Activated CD4-positive, alpha-beta T cell treated with anti-CD3 and anti-CD28 coated beads, Interleukin-10, Interleukin-2, amounts not matched to agents 100 ng/mL and 50 ng/mL, durations not matched to agents 16 hours and 8 hours (primary cell): ENCODE measurements around the gene PTPN22.

Experiments
- DNase-seq: peaks from one replicate; pipeline ENCODE4 v3.0.0-alpha.2; 2020

PTPN22 gene

DNA sequence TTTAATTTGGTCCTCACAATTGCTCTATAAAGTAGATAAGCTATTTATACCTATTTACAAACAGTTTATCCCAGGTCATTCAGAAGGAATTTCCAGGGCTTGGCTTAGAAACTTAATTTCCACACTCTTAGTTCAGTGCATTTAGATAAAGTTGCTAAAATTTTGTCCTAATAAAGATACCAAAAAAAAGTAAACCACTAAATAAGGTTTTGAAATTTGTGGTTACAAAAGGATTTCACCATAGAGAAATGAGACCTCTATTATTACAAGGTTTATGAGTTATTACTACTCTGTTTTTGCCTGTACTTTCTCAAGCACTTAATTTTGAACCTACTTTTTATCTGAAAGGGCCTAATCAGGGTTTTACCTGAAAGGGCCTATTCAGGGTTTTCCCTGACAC lies 22.4 kb downstream of the PTPN22 start:
- no peak for DNase-seq

DNA sequence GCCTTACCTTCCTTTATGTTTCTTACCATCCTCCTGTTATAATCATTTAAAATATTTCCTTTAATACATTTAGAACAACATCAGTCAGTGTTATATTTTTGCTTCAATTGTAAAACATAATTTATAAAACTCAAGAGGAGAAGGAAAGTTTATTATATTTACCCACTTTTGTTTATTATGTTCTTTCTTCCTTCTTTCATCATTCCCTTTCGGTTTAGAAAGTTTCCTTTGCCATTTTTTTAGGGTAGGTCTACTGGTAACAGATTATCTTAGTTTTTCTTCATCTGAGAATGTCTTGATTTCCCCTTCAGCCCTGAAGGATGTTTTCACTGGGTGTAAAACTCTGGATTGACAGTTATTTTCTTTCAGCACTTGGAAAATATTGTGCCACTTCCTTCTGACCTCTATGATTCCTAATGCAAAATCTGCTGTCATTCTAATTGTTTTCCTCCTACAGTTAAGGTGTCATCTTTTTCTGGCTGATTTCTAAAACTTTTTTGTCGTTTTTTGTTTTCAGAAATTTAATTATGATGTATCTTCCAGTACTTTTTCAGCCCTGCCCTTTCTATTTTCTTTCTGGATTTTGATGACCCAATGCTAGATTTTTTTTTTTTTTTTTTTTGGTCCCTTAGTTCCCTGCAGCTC lies 25.0 kb downstream of the PTPN22 start:
- no peak for DNase-seq

DNA sequence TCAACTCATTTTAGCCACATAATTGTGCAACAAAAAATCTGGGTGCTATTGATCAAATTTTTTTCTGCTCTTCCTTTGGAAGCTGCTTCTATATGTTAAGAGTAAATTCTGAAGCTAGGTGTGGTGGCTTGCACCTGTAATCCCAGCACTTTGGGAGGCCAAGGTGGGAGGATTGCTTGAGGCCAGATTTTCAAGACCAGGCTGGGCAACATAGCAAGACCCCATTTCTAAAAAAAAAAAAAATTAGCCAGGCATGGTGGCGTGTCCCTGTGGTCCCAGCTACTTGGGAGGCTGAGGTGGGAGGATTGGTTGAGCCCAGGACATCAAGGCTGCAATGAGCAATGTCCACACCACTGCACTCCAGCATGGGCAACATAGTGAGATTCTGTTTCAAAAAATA lies 35.0 kb downstream of the PTPN22 start:
- no peak for DNase-seq

DNA sequence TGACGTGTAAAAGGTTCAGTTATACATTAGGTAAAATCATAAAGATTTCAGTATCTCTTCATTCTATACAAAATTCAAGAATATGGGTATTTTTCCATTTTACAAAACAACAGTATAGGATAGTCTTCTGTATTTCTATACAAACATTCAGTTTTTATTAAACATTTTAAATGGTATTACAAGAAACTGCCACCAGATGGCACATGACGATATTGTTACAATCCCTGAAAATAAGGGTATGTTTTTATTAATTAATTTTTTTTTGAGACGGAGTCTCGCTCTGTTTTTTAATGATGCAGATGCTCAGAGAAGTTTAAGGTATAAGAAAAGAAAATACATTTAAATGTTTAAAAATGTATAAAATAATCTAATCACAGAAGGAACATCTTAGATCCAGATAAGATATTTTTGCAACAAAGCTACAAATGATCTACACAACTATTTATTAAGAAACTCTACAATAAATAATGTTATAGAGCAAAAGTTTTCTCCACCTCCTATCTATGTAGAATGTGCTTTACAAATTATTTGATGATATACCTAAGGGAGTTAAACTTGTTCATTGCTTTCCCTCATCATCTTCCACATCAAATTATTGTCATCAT lies 35.7 kb downstream of the PTPN22 start:
- DNase-seq = peak; percentile 57

DNA sequence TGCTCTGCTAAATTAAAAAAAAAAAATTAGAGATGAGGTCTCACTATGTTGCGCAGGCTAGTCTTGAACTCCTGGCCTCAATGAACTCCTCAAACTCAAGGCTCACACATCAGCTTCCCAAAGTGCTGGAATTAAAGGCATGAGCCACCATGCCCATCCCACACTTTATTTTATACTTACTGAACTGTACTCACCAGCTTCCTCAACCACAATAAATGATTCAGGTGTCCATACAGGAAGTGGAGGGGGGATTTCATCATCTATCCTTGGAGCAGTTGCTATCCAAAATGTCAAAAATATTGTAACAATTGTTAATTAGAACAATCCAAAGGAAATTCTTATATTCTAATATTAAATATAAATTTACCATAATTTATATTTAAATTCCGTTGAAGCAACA lies 36.8 kb downstream of the PTPN22 start:
- no peak for DNase-seq

DNA sequence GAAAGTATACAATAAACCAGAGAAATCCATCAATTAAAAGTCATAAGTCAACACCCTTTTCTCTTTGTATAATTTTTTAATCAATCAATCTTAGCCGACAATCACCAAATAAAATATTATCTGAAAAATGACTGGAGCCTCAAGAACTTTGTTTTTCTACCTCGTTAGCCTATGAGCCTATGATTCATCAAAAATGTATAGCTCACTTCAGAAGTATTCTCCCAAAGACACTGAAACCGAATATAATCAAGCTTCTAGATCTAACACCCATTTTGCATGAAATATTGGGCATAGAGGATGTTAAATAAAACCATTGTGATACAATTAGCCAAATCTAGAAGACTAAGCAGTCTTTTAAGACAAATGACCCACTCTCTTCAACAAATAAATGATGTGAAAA lies 41.5 kb downstream of the PTPN22 start:
- DNase-seq = no peak

DNA sequence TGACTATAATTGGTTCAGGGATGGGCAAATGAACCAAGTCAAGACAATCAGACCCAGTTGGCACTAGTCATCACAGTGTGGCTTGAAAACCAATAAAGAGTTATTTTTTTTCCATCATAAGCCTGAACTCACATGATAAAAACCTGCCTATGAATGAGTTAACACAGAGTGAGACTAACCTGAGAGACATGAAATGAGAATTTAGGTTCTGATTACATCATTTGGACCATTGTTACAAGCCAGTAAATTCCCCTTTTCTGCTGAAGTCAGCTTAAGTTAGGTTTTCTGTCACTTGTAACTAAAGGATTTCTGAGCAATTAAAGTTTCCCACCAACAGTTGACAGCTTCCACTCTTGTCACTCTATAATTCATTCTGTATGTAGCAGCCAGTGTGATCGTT lies 49.6 kb downstream of the PTPN22 start:
- DNase-seq = no peak

DNA sequence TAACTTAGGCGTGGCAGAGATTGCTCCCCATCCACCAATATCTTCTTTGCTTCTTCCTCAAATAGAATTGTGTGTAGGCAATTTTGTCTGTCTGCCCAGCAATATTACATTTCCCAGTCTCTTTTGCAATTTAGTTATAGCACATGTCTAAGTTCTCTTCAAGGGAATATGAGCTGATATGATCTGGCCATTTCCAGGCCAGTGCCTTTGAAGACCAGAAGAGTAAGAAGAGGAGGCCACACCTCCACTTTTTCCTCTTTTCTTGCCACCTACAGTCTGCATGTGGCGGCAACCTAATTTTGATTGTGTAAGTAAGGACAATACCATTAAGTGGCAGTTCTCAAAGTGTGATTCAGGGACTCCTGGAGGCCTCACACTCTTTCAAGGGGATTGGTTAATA lies 52.9 kb downstream of the PTPN22 start:
- DNase-seq = no peak

DNA sequence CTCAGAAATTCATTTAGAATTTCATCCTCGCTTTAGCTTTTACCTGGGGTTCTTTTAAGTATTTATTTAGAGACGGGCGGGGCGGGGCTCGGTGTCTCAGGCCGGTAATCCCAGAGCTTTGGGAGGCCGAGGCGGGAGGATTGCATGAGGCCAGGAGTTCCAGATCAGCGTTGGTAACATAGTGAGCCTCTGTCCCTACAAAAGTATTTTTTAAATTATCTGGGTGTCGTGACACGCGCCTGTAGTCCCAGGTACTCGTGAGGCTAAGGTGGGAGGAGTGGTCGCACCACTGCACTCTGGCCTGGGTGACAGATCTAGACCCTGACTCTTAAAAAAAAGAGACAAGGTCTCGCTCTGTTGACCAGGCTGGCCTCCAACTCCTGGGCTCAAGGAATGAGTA lies 58.3 kb downstream of the PTPN22 start:
- DNase-seq = no peak

DNA sequence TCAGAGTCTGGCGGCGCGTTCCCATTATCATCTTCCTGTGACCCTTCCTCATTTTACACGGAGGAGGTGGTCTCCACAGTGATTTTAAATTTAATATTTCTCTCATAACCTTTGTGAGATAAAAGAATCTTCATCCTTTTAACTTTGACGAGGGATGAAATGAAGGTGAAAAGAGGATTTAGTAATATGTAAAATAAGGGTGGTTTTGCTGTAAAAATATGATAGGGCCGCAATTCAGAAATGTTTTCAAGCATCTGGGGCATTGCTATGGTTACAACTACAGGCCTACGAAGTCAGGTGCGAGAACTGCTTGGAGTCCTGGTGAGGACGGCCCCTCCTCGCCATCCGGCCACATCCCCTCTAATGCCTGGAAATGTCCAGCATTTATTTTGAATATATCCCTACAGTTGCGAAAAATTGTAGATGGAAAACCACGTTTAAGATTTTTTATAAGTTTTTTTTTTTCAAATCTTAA lies 58.8 kb downstream of the PTPN22 start:
- DNase-seq = peak; percentile 30

DNA sequence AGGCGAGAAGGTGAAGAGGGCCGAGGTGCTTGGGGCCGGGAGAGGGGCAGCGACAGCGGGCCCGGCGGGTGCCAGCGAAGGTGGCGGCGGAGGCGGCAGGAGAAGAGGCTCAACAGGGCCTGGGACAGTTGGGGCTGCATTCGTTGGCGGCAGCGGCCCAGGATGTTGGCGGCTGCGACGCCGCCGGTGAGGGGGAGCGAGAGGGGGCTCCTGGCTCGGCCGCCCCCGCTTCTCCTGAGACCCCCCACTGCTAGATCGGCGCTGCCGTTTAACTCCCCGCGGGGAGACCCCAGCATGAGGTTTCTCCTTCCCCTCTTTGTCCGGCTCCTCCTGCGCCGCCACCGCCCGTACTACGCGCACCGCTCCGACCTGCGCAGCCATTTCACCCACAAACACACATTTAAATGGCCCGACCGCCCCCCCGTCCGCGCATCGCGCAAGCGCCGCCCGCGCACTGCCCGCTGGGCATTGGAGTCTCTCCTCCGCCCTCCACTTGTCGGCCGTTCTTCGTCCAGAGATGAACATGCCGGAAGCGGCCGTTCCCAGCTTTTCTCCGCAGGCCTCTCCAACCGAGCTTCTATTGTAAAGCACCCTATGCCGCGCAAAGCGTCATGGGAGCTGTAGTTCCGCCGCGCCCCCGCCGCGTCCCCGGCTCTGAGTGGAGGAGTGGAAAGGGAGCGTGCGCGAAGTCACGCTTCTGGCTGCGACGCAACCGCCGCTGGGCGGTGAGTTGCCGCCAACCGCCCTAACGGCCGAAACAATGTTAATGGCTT lies 59.4 kb downstream of the PTPN22 start, which contains the start of gene RSBN1:
TSS of gene RSBN1 (minus strand) at position 589 of the 773 bp plus-strand sequence. CDS start at position 525, 64 bp downstream.
- DNase-seq = peak; percentile 100

DNA sequence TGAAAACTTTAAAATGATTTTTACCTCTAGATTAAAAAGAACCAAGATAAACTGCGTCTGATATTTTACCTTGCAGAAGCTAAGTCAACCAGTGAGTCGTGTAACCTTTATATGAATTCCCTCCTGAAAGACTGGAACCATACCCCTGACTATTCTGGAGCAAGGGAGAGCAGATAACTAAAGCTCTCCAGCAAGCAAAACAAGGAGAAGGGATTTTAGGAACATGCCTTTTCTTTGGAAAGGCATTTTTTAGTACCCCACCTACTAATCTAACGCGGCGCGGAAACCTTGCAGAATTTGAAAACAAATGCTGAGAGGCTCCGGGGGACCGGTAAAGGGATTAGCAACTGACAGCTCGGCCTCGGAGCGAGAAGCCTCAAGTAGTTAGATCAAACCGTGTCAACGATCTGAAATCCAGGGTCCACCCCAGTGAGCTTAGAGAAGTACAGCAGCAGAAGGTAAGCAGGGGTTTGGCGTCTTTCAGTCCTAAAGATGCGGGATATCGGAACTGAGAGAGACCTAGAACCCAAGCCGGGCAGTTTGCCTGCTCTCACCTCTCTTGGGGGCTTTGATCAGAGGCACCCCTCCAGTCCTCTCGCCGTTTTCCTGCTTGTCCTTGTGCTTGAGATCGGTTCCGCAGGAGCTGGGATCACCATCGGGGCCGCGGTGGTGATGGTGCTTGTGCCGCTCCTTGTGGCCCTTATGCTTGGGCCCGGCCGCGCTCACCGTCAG lies 60.2 kb downstream of the PTPN22 start:
- DNase-seq = peak; percentile 38

DNA sequence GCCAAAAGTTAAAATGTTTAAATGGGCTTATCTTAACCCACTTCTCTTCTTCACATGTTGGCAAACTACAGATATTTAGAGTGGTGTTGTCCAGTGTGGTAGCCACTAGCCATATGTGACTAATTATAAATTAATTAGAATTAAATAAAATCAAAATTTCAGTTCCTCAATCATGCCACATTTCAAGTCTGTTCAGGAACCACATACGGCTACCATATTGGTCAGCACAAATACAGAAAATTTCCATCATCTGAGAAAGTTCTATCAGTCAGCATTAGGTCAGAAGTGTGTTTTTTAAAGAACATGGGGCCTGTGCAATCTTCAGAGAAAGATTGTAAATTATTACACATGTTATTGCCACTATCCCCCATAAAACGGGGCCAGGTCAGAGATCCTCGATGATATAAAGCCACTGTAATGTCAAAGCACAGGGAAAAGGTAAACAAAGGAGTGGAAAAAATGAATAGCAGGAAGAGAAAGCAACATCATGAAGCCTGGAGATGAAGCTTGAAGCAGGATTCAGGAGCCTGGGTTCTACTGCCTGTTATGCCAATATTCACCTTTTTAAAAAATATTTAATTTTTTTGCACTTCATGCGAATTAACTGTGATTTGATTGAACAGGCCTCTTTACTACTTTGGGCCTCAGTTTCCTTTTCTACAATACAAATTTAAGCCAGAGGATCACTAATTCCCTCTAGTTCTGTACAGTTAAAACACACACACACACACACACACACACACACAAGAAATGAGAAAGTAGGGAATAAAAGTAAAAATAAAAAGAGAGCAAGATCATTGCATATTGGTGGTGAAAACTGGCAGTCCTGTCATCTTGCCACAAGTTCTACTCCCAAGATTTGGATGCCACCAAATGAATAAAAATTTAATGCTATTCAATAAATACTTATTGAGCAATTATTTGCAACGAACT lies 61.6 kb downstream of the PTPN22 start:
- no peak for DNase-seq

DNA sequence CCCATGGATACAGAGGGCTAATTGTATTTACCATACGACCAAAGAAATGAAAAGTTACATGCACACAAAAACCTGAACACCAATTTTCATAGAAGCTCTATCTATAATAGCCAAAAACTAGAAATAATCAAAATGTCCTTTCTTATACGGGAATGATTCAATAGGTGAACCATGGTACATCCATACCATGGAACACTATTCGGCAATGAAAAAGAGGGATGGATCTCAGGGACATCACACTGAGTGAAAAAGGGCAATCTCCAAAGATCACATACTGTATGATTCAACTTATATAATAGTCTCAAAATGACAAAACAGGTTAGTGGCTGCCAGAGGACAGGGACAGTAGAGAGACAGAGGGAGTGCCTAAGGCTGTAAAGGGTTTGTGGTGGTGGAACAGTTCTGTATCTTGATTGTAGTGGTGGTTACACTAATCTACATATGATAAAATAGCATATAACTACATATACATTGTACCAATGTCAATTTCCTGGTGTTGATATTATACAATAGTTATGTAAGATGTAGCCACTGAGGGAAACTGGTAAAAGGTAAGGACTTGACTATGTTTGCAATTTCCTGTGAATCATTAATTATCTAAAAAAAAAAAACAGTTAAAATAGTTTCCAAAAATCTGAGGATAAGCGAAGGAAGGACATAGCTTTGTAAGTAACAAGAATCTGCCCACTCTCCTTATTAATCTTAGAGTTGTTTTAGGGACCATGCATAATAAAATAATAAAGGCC lies 62.9 kb downstream of the PTPN22 start:
- DNase-seq = peak; percentile 17

DNA sequence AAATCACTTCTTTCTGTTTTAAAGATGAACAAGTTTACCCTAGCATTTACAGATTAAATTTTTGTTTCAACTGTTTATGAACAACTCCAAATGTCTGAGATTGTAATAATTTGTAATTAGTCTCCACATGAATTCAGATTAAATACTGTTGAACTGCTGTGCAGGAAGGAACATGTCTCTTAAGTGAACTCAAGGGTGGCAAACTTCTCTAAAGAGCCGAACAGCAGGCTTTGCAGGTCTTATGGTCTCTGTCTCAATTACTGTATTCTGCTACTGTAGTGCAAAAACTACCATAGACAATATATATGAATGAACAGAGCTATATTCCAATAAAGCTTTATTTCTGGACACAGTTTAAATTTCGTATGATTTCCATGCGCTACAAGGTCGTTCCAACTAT lies 65.9 kb downstream of the PTPN22 start:
- DNase-seq = no peak

DNA sequence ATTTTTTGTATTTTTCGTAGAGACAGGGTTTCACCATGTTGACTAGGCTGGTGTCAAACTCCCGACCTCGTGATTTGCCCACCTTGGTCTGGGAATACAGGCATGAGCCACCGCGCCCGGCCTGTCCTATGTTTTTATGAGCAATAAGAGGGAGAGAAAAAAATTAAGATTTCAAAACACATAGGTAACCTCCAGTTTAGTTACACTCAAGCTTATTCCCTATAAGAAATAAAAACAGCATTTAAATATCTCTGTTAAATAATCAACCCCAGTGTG lies 66.3 kb downstream of the PTPN22 start:
- DNase-seq = no peak

DNA sequence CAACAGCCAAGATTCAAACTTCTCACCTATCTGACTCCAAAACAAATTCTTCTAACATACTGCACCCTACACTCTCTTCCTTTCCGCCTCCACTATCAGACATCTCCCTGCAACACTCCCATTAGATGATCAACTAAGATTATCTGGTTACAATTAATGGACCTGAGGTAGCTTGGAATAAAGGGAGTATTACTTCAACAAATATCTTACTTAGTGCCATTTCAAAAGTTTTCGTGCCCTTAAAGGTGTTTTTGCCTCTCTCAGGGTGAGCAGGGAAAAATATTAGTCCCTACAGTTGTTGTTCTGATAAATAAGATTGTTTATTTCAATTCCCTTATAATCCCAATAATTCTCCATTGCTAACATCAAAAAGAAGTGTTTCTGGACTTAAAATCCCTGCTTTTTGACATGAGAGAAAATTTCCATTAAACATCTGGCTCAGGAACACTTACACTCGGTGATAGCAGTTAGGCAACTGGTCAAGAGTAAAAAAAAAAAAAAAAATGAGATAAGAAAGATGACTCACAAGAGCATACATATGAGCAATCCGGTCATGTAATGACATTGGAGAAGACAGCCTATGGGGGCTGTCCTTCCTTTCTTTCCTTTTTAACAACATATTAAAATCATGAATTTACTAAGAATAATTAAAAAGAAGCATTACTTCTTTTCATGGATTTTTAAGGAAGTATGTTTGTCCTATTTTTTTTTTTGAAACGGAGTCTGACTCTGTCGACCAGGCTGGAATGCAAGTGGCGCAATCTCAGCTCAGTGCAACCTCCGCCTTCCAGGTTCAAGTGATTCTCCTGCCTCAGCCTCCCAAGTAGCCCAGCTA lies 66.9 kb downstream of the PTPN22 start:
- peak; percentile 39 for DNase-seq

DNA sequence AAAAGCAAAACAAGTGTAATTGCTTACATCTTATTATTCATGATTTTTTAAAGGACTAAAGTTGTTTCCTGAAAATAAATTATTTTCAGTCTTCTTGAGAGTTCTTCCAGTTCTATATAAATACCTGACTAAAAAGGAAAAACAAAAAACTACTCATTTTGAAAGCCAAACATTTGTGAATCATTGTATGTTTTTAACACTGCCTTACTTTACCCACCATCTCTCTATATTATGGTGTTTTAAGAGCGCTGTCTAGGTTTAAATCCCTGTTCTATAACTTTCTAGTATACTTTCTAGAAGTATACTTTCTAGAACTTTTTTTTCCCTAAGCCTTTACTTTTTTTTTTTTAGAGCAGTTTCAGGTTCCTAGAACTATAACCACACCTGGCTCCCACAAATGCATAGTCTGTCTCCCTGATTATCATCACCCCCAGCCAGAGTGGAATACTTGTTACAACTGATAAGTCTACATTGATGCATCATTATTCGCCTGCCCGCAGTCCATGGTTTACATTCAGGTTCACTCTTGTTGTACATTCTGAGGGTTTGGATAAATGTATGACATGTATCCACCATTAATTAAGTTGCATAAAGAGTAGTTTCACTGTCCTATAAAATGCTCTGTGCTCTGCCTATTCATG lies 69.0 kb downstream of the PTPN22 start:
- DNase-seq = peak; percentile 47

DNA sequence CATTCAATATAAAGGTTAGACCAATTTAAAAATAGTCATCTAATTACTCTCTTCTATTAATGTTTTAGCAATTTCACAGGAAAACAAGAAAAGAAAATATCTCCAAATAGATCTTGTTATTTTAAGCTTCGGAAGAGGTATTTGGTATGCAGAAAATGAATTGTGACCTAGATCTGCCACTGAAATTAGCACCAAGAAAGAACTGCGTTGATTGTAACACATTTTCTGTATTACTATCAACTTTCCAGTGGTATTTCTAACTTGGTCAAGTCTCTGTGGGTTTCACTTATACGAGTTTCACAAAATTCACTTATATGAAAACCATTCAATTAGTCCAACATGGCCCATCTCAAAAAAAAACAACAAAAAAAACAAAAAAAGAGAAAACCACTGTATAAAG lies 71.0 kb downstream of the PTPN22 start:
- DNase-seq = peak; percentile 26

DNA sequence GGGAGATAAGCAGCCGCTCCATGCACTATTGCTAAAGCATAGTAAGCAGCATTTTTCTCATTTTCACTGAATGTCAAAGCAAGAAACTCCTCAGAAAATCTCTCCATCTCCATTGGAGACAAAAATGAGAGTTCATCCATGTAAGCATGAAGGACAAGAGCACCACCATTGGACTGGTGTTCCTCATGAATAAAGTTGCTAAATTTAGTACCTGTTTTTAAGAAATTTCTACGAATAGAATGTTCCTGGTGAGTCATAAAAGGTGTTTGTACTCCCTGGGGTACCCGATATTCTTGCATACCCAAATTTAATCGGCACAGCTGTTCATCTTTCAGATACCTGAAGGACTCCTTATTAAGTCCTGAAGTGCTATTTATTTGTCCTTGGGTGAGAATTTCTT lies 74.0 kb downstream of the PTPN22 start:
- DNase-seq = no peak
